GM12801 (cell line): Measurements from ENCODE around the gene CTDNEP1.

Experiments used
- TF ChIP-seq, protein P1 (sequence below): IDR thresholded peaks from one replicate; pipeline ENCODE4 v1.5.1; 2011; ENCODE audit warnings: control low read depth; ENCODE audit not compliant: insufficient read length; ENCODE audit errors: extremely low read depth

CTDNEP1 gene

GRCh38 chr17:7228920-7229319 is 22.6 kb downstream of the CTDNEP1 start:
- TF ChIP-seq, protein P1, sequence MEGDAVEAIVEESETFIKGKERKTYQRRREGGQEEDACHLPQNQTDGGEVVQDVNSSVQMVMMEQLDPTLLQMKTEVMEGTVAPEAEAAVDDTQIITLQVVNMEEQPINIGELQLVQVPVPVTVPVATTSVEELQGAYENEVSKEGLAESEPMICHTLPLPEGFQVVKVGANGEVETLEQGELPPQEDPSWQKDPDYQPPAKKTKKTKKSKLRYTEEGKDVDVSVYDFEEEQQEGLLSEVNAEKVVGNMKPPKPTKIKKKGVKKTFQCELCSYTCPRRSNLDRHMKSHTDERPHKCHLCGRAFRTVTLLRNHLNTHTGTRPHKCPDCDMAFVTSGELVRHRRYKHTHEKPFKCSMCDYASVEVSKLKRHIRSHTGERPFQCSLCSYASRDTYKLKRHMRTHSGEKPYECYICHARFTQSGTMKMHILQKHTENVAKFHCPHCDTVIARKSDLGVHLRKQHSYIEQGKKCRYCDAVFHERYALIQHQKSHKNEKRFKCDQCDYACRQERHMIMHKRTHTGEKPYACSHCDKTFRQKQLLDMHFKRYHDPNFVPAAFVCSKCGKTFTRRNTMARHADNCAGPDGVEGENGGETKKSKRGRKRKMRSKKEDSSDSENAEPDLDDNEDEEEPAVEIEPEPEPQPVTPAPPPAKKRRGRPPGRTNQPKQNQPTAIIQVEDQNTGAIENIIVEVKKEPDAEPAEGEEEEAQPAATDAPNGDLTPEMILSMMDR = no peak

DNA sequence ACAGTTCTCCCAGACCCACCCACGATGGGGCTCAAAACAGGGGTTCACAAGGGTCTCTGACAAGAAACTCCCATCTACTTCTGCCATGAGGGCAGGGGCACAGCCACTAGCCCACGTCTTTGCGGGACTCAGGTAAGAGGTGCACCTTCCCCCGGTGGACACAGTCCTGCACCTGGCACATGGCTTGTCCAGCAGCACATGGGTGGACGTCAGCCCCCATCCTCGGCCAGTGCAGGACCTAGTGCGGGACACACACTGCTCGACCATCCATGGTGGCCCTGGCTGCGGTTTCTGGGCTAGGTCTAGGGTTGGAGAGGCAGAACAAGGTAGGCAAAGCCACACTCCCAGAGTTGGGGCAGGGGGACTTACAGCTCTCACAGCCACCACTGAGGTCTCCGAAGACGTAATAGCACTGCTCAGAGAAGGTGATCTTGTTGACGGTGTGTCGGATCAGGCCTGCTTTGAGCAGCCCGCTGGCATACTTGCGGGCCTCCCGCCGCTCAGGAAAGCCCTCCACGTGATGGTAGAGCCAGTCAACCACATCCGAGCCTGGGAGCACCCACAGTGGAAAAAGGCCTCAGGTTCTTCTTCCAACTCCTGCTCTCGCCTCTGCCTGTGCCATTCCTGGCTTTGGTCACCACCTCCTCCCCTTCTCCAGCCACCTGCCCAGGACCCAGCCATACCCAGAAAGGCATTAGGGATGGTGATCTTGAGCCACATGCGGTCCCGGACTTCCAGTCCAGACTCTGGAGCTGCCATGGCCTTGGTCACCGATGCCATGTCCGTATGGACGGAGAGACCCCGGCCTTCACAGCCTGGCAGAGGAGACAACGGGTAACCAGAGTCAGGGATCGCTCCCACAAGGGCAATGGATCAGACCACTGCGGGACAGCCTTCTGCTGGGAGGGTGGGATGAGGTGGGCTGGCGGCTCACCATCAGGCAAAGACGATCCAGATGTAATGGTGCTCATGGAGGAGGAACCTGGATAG is 24.5 kb downstream of the CTDNEP1 start:
- TF ChIP-seq, protein P1 = no peak

DNA sequence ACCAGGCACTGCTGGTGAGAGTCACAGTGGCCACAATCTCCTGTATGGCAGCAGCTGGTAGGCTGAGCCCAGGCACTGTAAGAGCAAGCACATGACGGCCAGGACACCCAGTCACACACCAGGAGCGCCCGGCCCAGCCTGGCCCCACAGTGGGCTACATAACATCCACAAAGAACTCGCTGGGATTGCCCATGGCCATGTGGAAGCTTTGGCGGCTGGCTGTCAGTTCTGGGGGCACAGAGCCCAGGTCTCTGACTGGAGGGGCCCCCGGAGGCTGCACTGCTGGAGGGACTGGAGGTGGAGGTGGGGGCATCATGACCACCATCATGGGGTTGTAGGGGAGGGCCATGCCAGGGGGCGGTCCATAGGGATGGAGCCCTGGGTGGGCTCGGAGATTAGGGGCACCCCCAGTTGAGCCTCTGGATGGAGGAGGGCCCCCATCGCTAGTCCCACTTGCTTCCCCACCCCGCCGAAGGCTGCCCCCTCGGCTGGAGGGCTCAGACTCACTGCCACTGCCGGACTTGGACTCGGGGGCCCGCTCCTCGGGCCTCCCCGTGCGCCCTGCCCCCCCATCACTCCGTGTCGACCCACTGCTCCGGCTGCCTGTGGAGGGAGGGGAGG is 25.7 kb downstream of the CTDNEP1 start:
- TF ChIP-seq, protein P1 = no peak

DNA sequence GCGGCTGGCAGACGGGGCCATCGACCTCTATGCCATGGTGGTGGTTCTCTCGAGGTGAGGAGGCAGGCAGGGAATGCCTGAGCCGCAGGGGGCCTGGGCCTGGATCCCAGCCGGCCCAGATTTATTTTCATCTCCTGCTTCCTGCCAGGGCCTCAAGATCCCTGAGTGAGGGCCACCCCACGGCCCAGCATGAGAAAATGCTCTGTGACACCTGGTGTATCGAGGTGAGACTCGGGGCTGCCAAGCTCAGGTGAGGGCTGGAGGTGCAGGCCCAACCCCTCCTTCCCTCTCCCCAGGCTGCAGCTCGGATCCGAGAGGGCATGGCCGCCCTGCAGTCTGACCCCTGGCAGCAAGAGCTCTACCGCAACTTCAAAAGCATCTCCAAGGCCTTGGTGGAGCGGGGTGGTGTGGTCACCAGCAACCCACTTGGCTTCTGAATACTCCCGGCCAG is 26.8 kb downstream of the CTDNEP1 start:
- TF ChIP-seq, protein P1 = no peak

- TF ChIP-seq, protein P1 = no peak
Observed at GRCh38 chr17:7224110-7224509, 27.4 kb downstream of the CTDNEP1 start.

GRCh38 chr17:7223375-7223774 is 28.2 kb downstream of the CTDNEP1 start:
- TF ChIP-seq, protein P1 = no peak

DNA sequence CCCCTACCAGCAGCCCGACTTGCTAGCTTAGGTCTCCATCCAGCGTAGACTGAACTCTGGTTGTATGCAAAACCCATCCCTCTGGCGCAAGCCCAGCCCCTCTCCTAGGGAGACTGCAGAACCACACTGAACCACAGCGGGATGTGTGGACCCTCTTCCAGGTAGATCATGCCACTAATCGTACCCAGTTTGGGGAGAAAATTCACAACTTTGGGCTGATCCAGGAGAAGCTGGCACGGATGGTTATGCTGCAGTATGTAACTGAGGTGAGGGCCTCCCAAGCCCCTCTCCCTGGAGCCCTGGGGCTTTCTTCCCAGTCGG is 28.6 kb downstream of the CTDNEP1 start:
- TF ChIP-seq, protein P1 = no peak
